IPS-18a (cell line): ENCODE measurements around the gene RAPGEF6.
"Not testable (repeated sequence)": the region's sequence is repeated elsewhere in the genome, so short reads cannot be mapped to it uniquely, and the experiment has no call there.

ENCODE experiments used
- H3K27ac ChIP-seq: one replicate; pipeline ENCODE4 v1.5.1; 2013; ENCODE audit warnings: low read length
- H3K27me3 ChIP-seq: one replicate; pipeline ENCODE4 v1.6.1; 2013; ENCODE audit warnings: mild to moderate bottlenecking, low read length; ENCODE audit not compliant: control insufficient read depth, insufficient read depth
- H3K36me3 ChIP-seq: one replicate; pipeline ENCODE4 v1.6.1; 2013; ENCODE audit warnings: low read depth, low read length; ENCODE audit not compliant: control insufficient read depth
- H3K4me1 ChIP-seq: one replicate; pipeline ENCODE4 v1.6.1; 2013; ENCODE audit warnings: low read depth, low read length; ENCODE audit not compliant: control insufficient read depth
- H3K4me3 ChIP-seq: one replicate; pipeline ENCODE4 v1.5.1; 2013; ENCODE audit warnings: low read length
- H3K9ac ChIP-seq: one replicate; pipeline ENCODE4 v1.6.1; 2013; ENCODE audit warnings: mild to moderate bottlenecking, low read length, moderate library complexity
- H3K9me3 ChIP-seq: one replicate; pipeline ENCODE4 v1.6.1; 2013; ENCODE audit warnings: low read depth, low read length; ENCODE audit not compliant: control insufficient read depth

Gene RAPGEF6

GRCh38 chr5:131406975-131407638 is 227.9 kb downstream of the RAPGEF6 start:
- Histone ChIP-seq H3K4me3 (no peak overlapping the region), H3K4me1 (no peaks in the 10 kb centered on the region), H3K27ac (no peak overlapping the region), H3K9me3 (no peaks in the 10 kb centered on the region), H3K36me3 (peaks cover 10% of the 10 kb centered on the region), H3K27me3 (no peaks in the 10 kb centered on the region), H3K9ac (no peak overlapping the region)

- Histone ChIP-seq H3K9me3 (no peaks in the 10 kb centered on the region), H3K36me3 (peaks cover 10% of the 10 kb centered on the region), H3K4me3 (no peak overlapping the region), H3K27ac (no peak overlapping the region), H3K4me1 (no peaks in the 10 kb centered on the region), H3K27me3 (no peaks in the 10 kb centered on the region), H3K9ac (no peak overlapping the region)
Measured at GRCh38 chr5:131406076-131406475, 229.0 kb downstream of the RAPGEF6 start.

- no peak overlapping the region for H3K9ac ChIP-seq
- H3K36me3 ChIP-seq = peaks cover 10% of the 10 kb centered on the region
- H3K27ac ChIP-seq = no peak overlapping the region
- no peaks in the 10 kb centered on the region for H3K4me1 ChIP-seq
- H3K4me3 ChIP-seq = no peak overlapping the region
- H3K27me3 ChIP-seq = no peaks in the 10 kb centered on the region
- H3K9me3 ChIP-seq = no peaks in the 10 kb centered on the region
Measured at GRCh38 chr5:131405674-131406073, 229.4 kb downstream of the RAPGEF6 start.

- no peaks in the 10 kb centered on the region for H3K27me3 ChIP-seq
- no peak overlapping the region for H3K27ac ChIP-seq
- H3K4me3 ChIP-seq = no peak overlapping the region
- no peaks in the 10 kb centered on the region for H3K9me3 ChIP-seq
- no peaks in the 10 kb centered on the region for H3K36me3 ChIP-seq
- H3K4me1 ChIP-seq = no peaks in the 10 kb centered on the region
- H3K9ac ChIP-seq = no peak overlapping the region
Measured at GRCh38 chr5:131400585-131400984, 234.4 kb downstream of the RAPGEF6 start.

- H3K36me3 ChIP-seq, H3K4me3 ChIP-seq, H3K4me1 ChIP-seq, H3K27me3 ChIP-seq, H3K9me3 ChIP-seq, H3K27ac ChIP-seq, H3K9ac ChIP-seq: not testable (repeated sequence)
Measured at GRCh38 chr5:131399007-131399406, 236.0 kb downstream of the RAPGEF6 start.

GRCh38 chr5:131396630-131397273 is 238.3 kb downstream of the RAPGEF6 start:
- no peak overlapping the region for H3K27ac ChIP-seq
- H3K4me3 ChIP-seq = no peak overlapping the region
- H3K27me3 ChIP-seq = no peaks in the 10 kb centered on the region
- H3K36me3 ChIP-seq = peaks cover 4% of the 10 kb centered on the region
- H3K9ac ChIP-seq = no peak overlapping the region
- no peaks in the 10 kb centered on the region for H3K4me1 ChIP-seq
- H3K9me3 ChIP-seq = no peaks in the 10 kb centered on the region

- no peaks in the 10 kb centered on the region for H3K9me3 ChIP-seq
- no peak overlapping the region for H3K9ac ChIP-seq
- H3K4me3 ChIP-seq = no peak overlapping the region
- peaks cover 4% of the 10 kb centered on the region for H3K36me3 ChIP-seq
- no peak overlapping the region for H3K27ac ChIP-seq
- H3K27me3 ChIP-seq = no peaks in the 10 kb centered on the region
- no peaks in the 10 kb centered on the region for H3K4me1 ChIP-seq
Measured at GRCh38 chr5:131396015-131396414, 239.0 kb downstream of the RAPGEF6 start.

- H3K4me1 ChIP-seq = no peaks in the 10 kb centered on the region
- H3K27ac ChIP-seq = no peak overlapping the region
- H3K9me3 ChIP-seq = no peaks in the 10 kb centered on the region
- peaks cover 4% of the 10 kb centered on the region for H3K36me3 ChIP-seq
- H3K4me3 ChIP-seq = no peak overlapping the region
- H3K27me3 ChIP-seq = no peaks in the 10 kb centered on the region
- no peak overlapping the region for H3K9ac ChIP-seq
Measured at GRCh38 chr5:131394128-131394527, 240.9 kb downstream of the RAPGEF6 start.

GRCh38 chr5:131393498-131393968 is 241.5 kb downstream of the RAPGEF6 start:
- H3K4me3 ChIP-seq = no peak overlapping the region
- H3K36me3 ChIP-seq = peaks cover 4% of the 10 kb centered on the region
- H3K9me3 ChIP-seq = no peaks in the 10 kb centered on the region
- no peak overlapping the region for H3K9ac ChIP-seq
- no peaks in the 10 kb centered on the region for H3K4me1 ChIP-seq
- H3K27me3 ChIP-seq = no peaks in the 10 kb centered on the region
- H3K27ac ChIP-seq = no peak overlapping the region

- Histone ChIP-seq H3K4me1 (no peaks in the 10 kb centered on the region), H3K9ac (no peak overlapping the region), H3K36me3 (peaks cover 4% of the 10 kb centered on the region), H3K4me3 (no peak overlapping the region), H3K27ac (no peak overlapping the region), H3K27me3 (no peaks in the 10 kb centered on the region), H3K9me3 (no peaks in the 10 kb centered on the region)
Measured at GRCh38 chr5:131392466-131393095, 242.4 kb downstream of the RAPGEF6 start.

GRCh38 chr5:131389869-131390265 is 245.2 kb downstream of the RAPGEF6 start:
- no peak overlapping the region for H3K9ac ChIP-seq
- no peak overlapping the region for H3K27ac ChIP-seq

More at GRCh38 chr5:131389869-131390265, 245.2 kb downstream of the RAPGEF6 start:
- peaks cover 2% of the 10 kb centered on the region for H3K36me3 ChIP-seq
- no peaks in the 10 kb centered on the region for H3K9me3 ChIP-seq
- no peaks in the 10 kb centered on the region for H3K4me1 ChIP-seq
- no peak overlapping the region for H3K4me3 ChIP-seq
- no peaks in the 10 kb centered on the region for H3K27me3 ChIP-seq
